Heart right ventricle (tissue), 16 donors: ENCODE data around the gene CYBC1. TPM values are rescaled to one million over a fixed set of nuclear protein-coding genes. Genes with fewer than 3 reads are reported as not detected.

ENCODE experiments used
- ATAC-seq, 8 donors: fragments of 200-7000 bp; cut with Tn5 transposase; one replicate each; pipeline ENCODE4 v1.9.1; 2020; ENCODE audit warnings: mild to moderate bottlenecking in 8 of 8, moderate library complexity in 8 of 8, moderate number of reproducible peaks in 1 of 8
- DNase-seq, 2 donors: peaks; one replicate each; pipeline ENCODE4 v3.0.0-alpha.2; 2020
- H3K27ac ChIP-seq, 10 donors: fragments of 200-600 bp; sonication (generic) in 2 of 10; one replicate each; pipeline versions ENCODE4 v1.5.0 to v1.8.0; 2020 to 2022; ENCODE audit warnings: mild to moderate bottlenecking in 3 of 10
- H3K27me3 ChIP-seq, 7 donors: fragments of 200-600 bp; one replicate each; pipeline ENCODE4 v1.8.0; 2021 to 2022; ENCODE audit warnings: mild to moderate bottlenecking in 2 of 7
- H3K36me3 ChIP-seq, 9 donors: fragments of 200-600 bp; sonication (generic) in 1 of 9; one replicate each; pipeline versions ENCODE4 v1.5.0 to v1.8.0; 2020 to 2022; ENCODE audit warnings: mild to moderate bottlenecking in 2 of 9
- H3K4me1 ChIP-seq, 9 donors: fragments of 200-600 bp; sonication (generic) in 1 of 9; one replicate each; pipeline versions ENCODE4 v1.5.0 to v1.8.0; 2020 to 2022; ENCODE audit warnings: mild to moderate bottlenecking in 4 of 9
- H3K4me3 ChIP-seq, 10 donors: fragments of 200-600 bp; sonication (generic) in 2 of 10; one replicate each; pipeline versions ENCODE4 v1.5.0 to v1.8.0; 2020 to 2022; ENCODE audit warnings: mild to moderate bottlenecking in 7 of 10, moderate library complexity in 2 of 10
- H3K9me3 ChIP-seq, 11 donors: fragments of 200-600 bp in 10 of 11; sonication (generic) in 2 of 11; one replicate each; pipeline versions ENCODE4 v1.5.0 to v1.8.0; 2013 to 2022; ENCODE audit warnings: mild to moderate bottlenecking in 2 of 11, control low read depth in 1 of 11, moderate library complexity in 1 of 11
- CTCF ChIP-seq, 9 donors: fragments of 200-600 bp; sonication (generic) in 2 of 9; IDR thresholded peaks; one replicate each; pipeline versions ENCODE4 v1.5.0 to v1.8.0; 2021 to 2022; ENCODE audit warnings: antibody characterized with exemption in 9 of 9, mild to moderate bottlenecking in 5 of 9, moderate library complexity in 1 of 9
- WGBS, 2 donors: extraction: QIAGEN DNeasy Blood & Tissue Kit; methylation state at CpG; one replicate each; pipeline ENCODE4 v1.1.7; 2013; ENCODE audit warnings: inconsistent platforms in 1 of 2; 5-methylcytosine and 5-hydroxymethylcytosine counted together
- intact Hi-C, 10 donors: fragments of 100-400 bp; cut with DNase I; formaldehyde crosslinking; loops; one replicate each; pipeline versions ENCODE4 v1.11.1 to v1.14.2; 2022
- polyA plus RNA-seq, 2 donors: library from polyadenylated mRNA; stranded (reverse); fragments of 200-250 nt; gene quantifications; one replicate each; pipeline ENCODE4 v1.2.3, GENCODE V29; 2013
- total RNA-seq, 10 donors: library from RNA; stranded (reverse); fragmentation: NEBNext Ultra II Directional in 3 of 10; extraction: Animal tissue kit (Norgen Biotek cat#: 25700) in 3 of 10; gene quantifications; one replicate each; pipeline versions ENCODE4 v1.2.1 to v1.2.4, GENCODE V29; 2021 to 2023
- donor health status: Arrhythmogenic right ventricular cardiomyopathy.
- donor health status: ischemic (EF 13 %, LVEDD 7.1; RV severe dilation, severe dysfunction).
- donor health status: healthy with polysubstance abuse.
- donor health status: DM: no; HTN: yes; CAD: no.
- donor health status: DM: no; HTN: no; CAD: no.
- donor health status: ischemic (EF 25% LVEDD 6.9; RV normal size, moderate dysfunction).
- donor health status: ischemic (EF 25% LVEDD 5.7; RV mildly dilated, moderate dysfunction).
- donor health status: healthy.
- donor health status: DM: yes; HTN: yes; CAD: no.
- donor health status: Ischemic cardiomyopathy.
- donor health status: ischemic (EF 35%, LVEDD 5.7; RV mildly dilated, moderate dysfunction).
- donor health status: nonischemic (EF 11% LVEDD 7.7; RV severe dilation, severe dysfunction).
- donor health status: DM: yes; HTN: yes; CAD: no.
- donor health status: PGD.
- donor health status: ischemic (EF 29% LVEDD 5.4; RV normal size, mild dysfunction).
- donor health status: nonischemic (EF 23%, LVEDD 6.1; RV moderate dilation, normal function).

The CYBC1 gene
- total and polyA plus RNA-seq, 12 donors, result 13.4 to 56.6 (median 21.0) TPM

- no peak for ATAC-seq
- peak in 1 of 2 donors; percentile 19 for DNase-seq
- Histone ChIP-seq H3K27me3 (no peaks in the 10 kb centered on the region), H3K36me3 (peaks cover 0 to 83% (median under 1%) of the 10 kb centered on the region in 9 donors), H3K4me1 (peaks cover 0 to 19% (median 0%) of the 10 kb centered on the region in 9 donors), H3K9me3 (no peaks in the 10 kb centered on the region), H3K4me3 (no peak overlapping the region), H3K27ac (peak overlapping the region in 1 of 10 donors; percentile 72)
- TF ChIP-seq CTCF (IDR thresholded peaks at IDR 0.05), result no peak
- intact Hi-C loops, result no loop called here
- 89 to 90% methylated on average over 29 of the region's 29 CpGs for WGBS, 2 donors
Observed at GRCh38 chr17:82439194-82439828, 11.2 kb downstream of the CYBC1 start.

GRCh38 chr17:82438401-82439193 lies 12.0 kb downstream of the CYBC1 start:
- DNase-seq, result peak in 1 of 2 donors; percentile 17
- peaks cover 0 to 84% (median 4%) of the 10 kb centered on the region in 9 donors for H3K36me3 ChIP-seq
- H3K27ac ChIP-seq, result no peak overlapping the region
- WGBS, 2 donors, result 86 to 88% methylated on average over 26 of the region's 26 CpGs
- H3K9me3 ChIP-seq, result no peaks in the 10 kb centered on the region
- no peak overlapping the region for H3K4me3 ChIP-seq
- ATAC-seq, result no peak
- no peak for TF ChIP-seq CTCF (IDR thresholded peaks at IDR 0.05)
- peaks cover 0 to 22% (median 0%) of the 10 kb centered on the region in 9 donors for H3K4me1 ChIP-seq
- H3K27me3 ChIP-seq, result no peaks in the 10 kb centered on the region
- intact Hi-C loops, result no loop called here

- no peak for TF ChIP-seq CTCF (IDR thresholded peaks at IDR 0.05)
- WGBS, 2 donors, result 93 to 94% methylated on average over 18 of the region's 18 CpGs
- H3K4me3 ChIP-seq, result no peak overlapping the region
- no peak overlapping the region for H3K27ac ChIP-seq
- peaks cover 0 to 22% (median 0%) of the 10 kb centered on the region in 9 donors for H3K4me1 ChIP-seq
- H3K9me3 ChIP-seq, result no peaks in the 10 kb centered on the region
- H3K27me3 ChIP-seq, result no peaks in the 10 kb centered on the region
- no peak for DNase-seq
- intact Hi-C loops, result no loop called here
- peaks cover 0 to 76% (median 4%) of the 10 kb centered on the region in 9 donors for H3K36me3 ChIP-seq
- ATAC-seq, result no peak
Observed at GRCh38 chr17:82437325-82437668, 13.3 kb downstream of the CYBC1 start.

GRCh38 chr17:82436601-82437324 lies 13.8 kb downstream of the CYBC1 start:
- Histone ChIP-seq H3K4me3 (no peak overlapping the region), H3K27me3 (no peaks in the 10 kb centered on the region), H3K27ac (no peak overlapping the region), H3K36me3 (peaks cover 0 to 76% (median 4%) of the 10 kb centered on the region in 9 donors), H3K9me3 (no peaks in the 10 kb centered on the region), H3K4me1 (peaks cover 0 to 22% (median 0%) of the 10 kb centered on the region in 9 donors)
- 94 to 96% methylated on average over 36 of the region's 36 CpGs for WGBS, 2 donors
- TF ChIP-seq CTCF (IDR thresholded peaks at IDR 0.05), result no peak
- intact Hi-C loops, result no loop called here
- no peak for DNase-seq
- no peak for ATAC-seq
